SK-N-SH treated with all-trans-retinoic acid at 6 μM for 48 hours (cell line): ENCODE data around the gene DYNLRB1.
A peak's percentile ranks its signal among the peaks of the same experiment; 100 is the strongest.

Experiments used
- ATAC-seq: fragments of 200-7000 bp; cut with Tn5 transposase; 3 replicates; pipeline ENCODE4 v1.9.1; 2020; ENCODE audit warnings: mild to moderate bottlenecking, moderate library complexity
- ARNTL ChIP-seq: fragments of 450-650 bp; formaldehyde crosslinking; IDR thresholded peaks from 2 replicates; pipeline ENCODE4 v1.5.0; 2020; ENCODE audit warnings: low read depth, mild to moderate bottlenecking, moderate library complexity, borderline replicate concordance
- BACH2 ChIP-seq: fragments of 250-450 bp; sonication (Bioruptor Pico); IDR thresholded peaks from 2 replicates; pipeline ENCODE4 v1.9.0; 2021; ENCODE audit warnings: mild to moderate bottlenecking, borderline replicate concordance
- CSDC2 ChIP-seq: fragments of 250-450 bp; sonication (Bioruptor Pico); IDR thresholded peaks from 2 replicates; pipeline ENCODE4 v1.5.0; 2020; ENCODE audit warnings: mild to moderate bottlenecking, moderate library complexity
- ESRRG ChIP-seq: fragments of 250-450 bp; sonication (Bioruptor Pico); IDR thresholded peaks from 2 replicates; pipeline ENCODE4 v1.6.1; 2021; ENCODE audit warnings: mild to moderate bottlenecking
- GLIS3 ChIP-seq: fragments of 250-450 bp; sonication (Bioruptor Pico); IDR thresholded peaks from 2 replicates; pipeline ENCODE4 v1.5.0; 2020; ENCODE audit warnings: mild to moderate bottlenecking, moderate library complexity
- ISL1 ChIP-seq: fragments of 250-450 bp; sonication (Bioruptor Pico); IDR thresholded peaks from 2 replicates; pipeline ENCODE4 v2.1.2; 2022; ENCODE audit warnings: mild to moderate bottlenecking, moderate library complexity
- OSR1 ChIP-seq: fragments of 250-450 bp; sonication (Bioruptor Pico); IDR thresholded peaks from 2 replicates; pipeline ENCODE4 v1.8.0; 2022; ENCODE audit warnings: moderate library complexity, mild to moderate bottlenecking, inconsistent platforms
- PPARA ChIP-seq: fragments of 250-450 bp; sonication (Bioruptor Pico); IDR thresholded peaks from 2 replicates; pipeline ENCODE4 v1.5.0; 2020; ENCODE audit warnings: mild to moderate bottlenecking, borderline replicate concordance
- RARB ChIP-seq: fragments of 250-450 bp; sonication (Bioruptor Pico); IDR thresholded peaks from 2 replicates; pipeline ENCODE4 v1.8.0; 2021; ENCODE audit warnings: mild to moderate bottlenecking, moderate library complexity
- SNAI2 ChIP-seq: fragments of 250-450 bp; sonication (Bioruptor Pico); IDR thresholded peaks from 2 replicates; pipeline ENCODE4 v1.5.0; 2020; ENCODE audit warnings: mild to moderate bottlenecking, moderate library complexity
- TCF4 ChIP-seq: fragments of 250-450 bp; sonication (Bioruptor Pico); IDR thresholded peaks from 2 replicates; pipeline ENCODE4 v1.8.0; 2021; ENCODE audit warnings: mild to moderate bottlenecking, moderate library complexity, borderline replicate concordance
- TOX ChIP-seq: fragments of 250-450 bp; sonication (Bioruptor Pico); IDR thresholded peaks from 2 replicates; pipeline ENCODE4 v1.8.0; 2021; ENCODE audit warnings: mild to moderate bottlenecking, moderate library complexity, borderline replicate concordance
- ZFP3 ChIP-seq: fragments of 250-450 bp; sonication (Bioruptor Pico); IDR thresholded peaks from 2 replicates; pipeline ENCODE4 v1.5.0; 2020; ENCODE audit warnings: mild to moderate bottlenecking, moderate library complexity
- ZFP30 ChIP-seq: fragments of 450-650 bp; formaldehyde crosslinking; IDR thresholded peaks from 2 replicates; pipeline ENCODE4 v1.5.0; 2022; ENCODE audit warnings: mild to moderate bottlenecking, moderate library complexity
- ZNF565 ChIP-seq: fragments of 450-650 bp; formaldehyde crosslinking; conservative IDR thresholded peaks from 2 replicates; pipeline ENCODE4 v1.5.0; 2020; ENCODE audit warnings: low read depth, mild to moderate bottlenecking, moderate library complexity
- ZNF70 ChIP-seq: fragments of 450-650 bp; formaldehyde crosslinking; IDR thresholded peaks from 2 replicates; pipeline ENCODE4 v1.5.0; 2020; ENCODE audit warnings: mild to moderate bottlenecking, moderate library complexity
- ZNF8 ChIP-seq: fragments of 450-650 bp; formaldehyde crosslinking; IDR thresholded peaks from 2 replicates; pipeline ENCODE4 v1.5.0; 2020; ENCODE audit warnings: mild to moderate bottlenecking, moderate library complexity
- TF ChIP-seq, protein P1 (sequence below): fragments of 250-450 bp; sonication (Bioruptor Pico); IDR thresholded peaks from 2 replicates; pipeline ENCODE4 v1.5.1; 2021; ENCODE audit warnings: mild to moderate bottlenecking, moderate library complexity
- TF ChIP-seq, protein P2 (sequence below): fragments of 250-450 bp; sonication (Bioruptor Pico); IDR thresholded peaks from 2 replicates; pipeline ENCODE4 v1.8.0; 2020; ENCODE audit warnings: mild to moderate bottlenecking, moderate library complexity, borderline replicate concordance
- TF ChIP-seq, protein P3 (sequence below): fragments of 250-450 bp; sonication (Bioruptor Pico); IDR thresholded peaks from 2 replicates; pipeline ENCODE4 v1.8.0; 2021; ENCODE audit warnings: low read depth, mild to moderate bottlenecking, moderate library complexity, borderline replicate concordance
- TF ChIP-seq, protein P4 (sequence below): fragments of 250-450 bp; sonication (Bioruptor Pico); IDR thresholded peaks from 2 replicates; pipeline ENCODE4 v1.5.0; 2020; ENCODE audit warnings: mild to moderate bottlenecking, moderate library complexity

DYNLRB1 gene

DNA sequence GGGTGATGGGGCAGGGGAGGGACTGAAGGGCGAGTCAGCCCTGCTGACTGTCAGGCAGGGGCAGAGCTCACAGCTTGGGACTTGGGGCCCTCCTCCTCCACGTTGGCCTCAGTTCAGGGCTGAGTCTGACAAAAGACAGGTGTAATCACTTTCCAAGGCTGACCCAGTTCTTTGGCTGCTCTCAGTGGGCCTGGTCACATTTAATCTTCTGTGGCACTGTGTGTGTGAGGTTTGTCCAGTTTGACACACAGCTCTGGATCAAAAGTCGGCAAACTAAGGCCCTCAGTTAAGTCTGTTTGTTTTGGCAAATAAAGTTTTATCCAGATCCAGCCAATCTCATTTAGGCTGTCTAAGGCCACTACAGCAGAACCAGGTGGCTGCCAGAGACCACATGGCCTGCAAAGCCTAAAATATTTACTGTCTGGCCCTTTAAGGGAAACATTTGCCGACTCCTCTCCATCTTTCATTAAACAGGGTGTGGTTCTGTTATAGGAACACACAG is 37.2 kb downstream of the DYNLRB1 start:
- TF ChIP-seq RARB (CRISPR knock-in tag) = no peak
- no peak for TF ChIP-seq TOX
- TF ChIP-seq ZNF565 (CRISPR knock-in tag) = no peak
- no peak for TF ChIP-seq ARNTL (CRISPR knock-in tag)
- TF ChIP-seq SNAI2 (CRISPR knock-in tag) = no peak
- TF ChIP-seq, protein P1, sequence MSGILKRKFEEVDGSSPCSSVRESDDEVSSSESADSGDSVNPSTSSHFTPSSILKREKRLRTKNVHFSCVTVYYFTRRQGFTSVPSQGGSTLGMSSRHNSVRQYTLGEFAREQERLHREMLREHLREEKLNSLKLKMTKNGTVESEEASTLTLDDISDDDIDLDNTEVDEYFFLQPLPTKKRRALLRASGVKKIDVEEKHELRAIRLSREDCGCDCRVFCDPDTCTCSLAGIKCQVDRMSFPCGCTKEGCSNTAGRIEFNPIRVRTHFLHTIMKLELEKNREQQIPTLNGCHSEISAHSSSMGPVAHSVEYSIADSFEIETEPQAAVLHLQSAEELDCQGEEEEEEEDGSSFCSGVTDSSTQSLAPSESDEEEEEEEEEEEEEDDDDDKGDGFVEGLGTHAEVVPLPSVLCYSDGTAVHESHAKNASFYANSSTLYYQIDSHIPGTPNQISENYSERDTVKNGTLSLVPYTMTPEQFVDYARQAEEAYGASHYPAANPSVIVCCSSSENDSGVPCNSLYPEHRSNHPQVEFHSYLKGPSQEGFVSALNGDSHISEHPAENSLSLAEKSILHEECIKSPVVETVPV = no peak
- no peak for TF ChIP-seq ZFP30 (CRISPR knock-in tag)
- no peak for TF ChIP-seq OSR1 (CRISPR knock-in tag)
- TF ChIP-seq, protein P2, sequence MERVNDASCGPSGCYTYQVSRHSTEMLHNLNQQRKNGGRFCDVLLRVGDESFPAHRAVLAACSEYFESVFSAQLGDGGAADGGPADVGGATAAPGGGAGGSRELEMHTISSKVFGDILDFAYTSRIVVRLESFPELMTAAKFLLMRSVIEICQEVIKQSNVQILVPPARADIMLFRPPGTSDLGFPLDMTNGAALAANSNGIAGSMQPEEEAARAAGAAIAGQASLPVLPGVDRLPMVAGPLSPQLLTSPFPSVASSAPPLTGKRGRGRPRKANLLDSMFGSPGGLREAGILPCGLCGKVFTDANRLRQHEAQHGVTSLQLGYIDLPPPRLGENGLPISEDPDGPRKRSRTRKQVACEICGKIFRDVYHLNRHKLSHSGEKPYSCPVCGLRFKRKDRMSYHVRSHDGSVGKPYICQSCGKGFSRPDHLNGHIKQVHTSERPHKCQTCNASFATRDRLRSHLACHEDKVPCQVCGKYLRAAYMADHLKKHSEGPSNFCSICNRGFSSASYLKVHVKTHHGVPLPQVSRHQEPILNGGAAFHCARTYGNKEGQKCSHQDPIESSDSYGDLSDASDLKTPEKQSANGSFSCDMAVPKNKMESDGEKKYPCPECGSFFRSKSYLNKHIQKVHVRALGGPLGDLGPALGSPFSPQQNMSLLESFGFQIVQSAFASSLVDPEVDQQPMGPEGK (CRISPR knock-in tag) = no peak
- TF ChIP-seq ZFP3 = no peak
- TF ChIP-seq, protein P3, sequence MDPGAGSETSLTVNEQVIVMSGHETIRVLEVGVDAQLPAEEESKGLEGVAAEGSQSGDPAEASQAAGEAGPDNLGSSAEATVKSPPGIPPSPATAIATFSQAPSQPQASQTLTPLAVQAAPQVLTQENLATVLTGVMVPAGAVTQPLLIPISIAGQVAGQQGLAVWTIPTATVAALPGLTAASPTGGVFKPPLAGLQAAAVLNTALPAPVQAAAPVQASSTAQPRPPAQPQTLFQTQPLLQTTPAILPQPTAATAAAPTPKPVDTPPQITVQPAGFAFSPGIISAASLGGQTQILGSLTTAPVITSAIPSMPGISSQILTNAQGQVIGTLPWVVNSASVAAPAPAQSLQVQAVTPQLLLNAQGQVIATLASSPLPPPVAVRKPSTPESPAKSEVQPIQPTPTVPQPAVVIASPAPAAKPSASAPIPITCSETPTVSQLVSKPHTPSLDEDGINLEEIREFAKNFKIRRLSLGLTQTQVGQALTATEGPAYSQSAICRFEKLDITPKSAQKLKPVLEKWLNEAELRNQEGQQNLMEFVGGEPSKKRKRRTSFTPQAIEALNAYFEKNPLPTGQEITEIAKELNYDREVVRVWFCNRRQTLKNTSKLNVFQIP (CRISPR knock-in tag) = no peak
- TF ChIP-seq TCF4 = no peak; the same call in 1 of the 2 replicates
- ATAC-seq = peak; percentile 21

DNA sequence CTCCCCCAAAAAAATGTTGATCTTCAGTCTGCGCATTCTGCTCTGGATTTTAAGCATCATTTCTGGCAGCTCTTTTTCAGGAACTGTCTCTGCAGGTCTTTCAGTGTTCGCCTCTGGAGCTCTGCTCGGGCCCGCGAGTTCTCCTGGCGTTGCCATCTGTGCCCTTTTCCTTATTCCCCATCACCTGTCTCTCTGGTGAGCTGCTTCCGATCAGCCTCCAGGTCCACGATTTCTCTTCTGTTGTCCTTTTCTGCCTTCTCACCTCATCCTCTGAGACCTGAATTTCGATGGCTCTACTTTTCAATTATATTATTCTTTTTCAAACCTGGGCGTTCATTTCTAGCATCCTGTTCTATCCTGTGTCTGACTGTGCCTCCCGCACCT is 41.7 kb downstream of the DYNLRB1 start:
- TF ChIP-seq, protein P2 (CRISPR knock-in tag) = no peak
- ATAC-seq = no peak; the same call in 2 of the 3 replicates

DNA sequence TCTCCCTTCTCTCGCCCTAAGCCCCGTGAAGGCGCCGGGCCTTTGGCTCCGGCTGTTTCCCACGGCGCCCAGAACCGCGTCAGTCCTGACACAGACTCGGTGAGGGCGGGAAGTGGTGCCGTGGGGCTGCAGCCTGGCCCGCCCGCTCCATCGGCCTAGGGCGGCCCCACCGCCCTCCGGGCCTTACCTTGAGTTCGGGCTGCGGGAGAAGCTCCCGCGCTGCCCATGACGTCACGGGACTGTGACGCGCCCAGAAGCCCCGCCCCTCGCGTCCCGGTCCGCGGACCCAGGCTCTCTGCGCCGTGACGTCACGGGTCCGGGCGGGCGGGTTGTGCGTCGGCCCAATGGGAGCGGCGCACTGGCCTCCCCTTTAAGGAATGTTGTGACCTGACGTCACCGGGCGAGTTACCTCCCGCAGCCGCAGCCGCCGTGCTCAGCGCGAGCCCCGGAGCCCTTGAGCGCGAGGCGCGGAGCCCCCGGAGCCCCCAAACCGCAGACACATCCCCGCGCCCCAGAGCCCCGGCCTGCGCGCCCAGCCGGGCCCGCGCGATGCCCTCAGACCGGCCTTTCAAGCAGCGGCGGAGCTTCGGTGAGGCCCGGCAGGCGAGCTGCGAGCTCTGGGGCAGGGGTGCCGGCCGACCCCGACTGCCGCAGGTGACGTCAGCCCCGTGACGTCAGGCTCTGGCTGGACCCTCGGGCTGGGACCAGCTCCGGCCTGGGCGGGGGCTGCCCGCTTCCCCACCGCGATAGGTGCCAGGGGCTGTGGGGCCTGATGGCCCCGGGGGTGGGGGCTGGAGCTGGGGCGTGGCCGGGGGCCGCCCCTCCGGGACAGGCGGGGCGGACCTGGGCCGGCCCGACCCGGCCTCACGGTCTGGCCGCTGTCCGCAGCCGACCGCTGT is 42.3 kb downstream of the DYNLRB1 start, which contains the start of gene MAP1LC3A:
Gene MAP1LC3A (plus strand): TSS at position 399 of the 899 bp plus-strand sequence. CDS start 151 bp downstream, at position 550.
- ATAC-seq = peak; percentile 89

DNA sequence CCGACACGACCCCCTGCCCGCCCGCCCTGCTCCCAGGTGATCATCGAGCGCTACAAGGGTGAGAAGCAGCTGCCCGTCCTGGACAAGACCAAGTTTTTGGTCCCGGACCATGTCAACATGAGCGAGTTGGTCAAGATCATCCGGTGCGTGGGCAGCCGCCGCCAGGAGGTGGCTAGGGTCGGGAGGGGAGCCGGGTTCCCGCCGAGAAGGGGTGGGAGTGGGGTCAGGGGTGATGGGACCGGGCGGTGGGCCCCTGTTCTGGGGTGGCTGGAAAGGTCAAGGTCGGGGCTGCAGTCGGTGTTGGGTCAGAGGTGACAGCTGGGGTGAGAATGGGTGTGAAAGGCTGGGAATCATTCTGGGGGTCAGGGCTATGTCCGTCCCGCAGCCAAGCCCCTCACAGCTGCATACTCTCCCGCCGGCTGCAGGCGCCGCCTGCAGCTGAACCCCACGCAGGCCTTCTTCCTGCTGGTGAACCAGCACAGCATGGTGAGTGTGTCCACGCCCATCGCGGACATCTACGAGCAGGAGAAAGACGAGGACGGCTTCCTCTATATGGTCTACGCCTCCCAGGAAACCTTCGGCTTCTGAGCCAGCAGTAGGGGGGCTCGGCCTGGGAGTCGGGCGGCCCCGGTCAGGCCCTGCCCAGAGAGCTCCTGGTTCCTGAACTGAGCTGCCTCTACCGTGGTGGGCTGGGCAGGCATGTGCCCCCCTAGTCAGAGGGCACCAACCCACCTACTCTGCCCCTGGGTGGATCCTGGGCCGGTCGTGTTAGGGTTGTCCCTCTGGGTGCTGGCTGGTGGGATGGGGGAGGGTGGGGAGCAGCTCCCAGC is 43.3 kb downstream of the DYNLRB1 start:
- ATAC-seq = no peak
- no peak for TF ChIP-seq BACH2 (CRISPR knock-in tag)
- TF ChIP-seq ZFP3 = no peak
- TF ChIP-seq, protein P4, sequence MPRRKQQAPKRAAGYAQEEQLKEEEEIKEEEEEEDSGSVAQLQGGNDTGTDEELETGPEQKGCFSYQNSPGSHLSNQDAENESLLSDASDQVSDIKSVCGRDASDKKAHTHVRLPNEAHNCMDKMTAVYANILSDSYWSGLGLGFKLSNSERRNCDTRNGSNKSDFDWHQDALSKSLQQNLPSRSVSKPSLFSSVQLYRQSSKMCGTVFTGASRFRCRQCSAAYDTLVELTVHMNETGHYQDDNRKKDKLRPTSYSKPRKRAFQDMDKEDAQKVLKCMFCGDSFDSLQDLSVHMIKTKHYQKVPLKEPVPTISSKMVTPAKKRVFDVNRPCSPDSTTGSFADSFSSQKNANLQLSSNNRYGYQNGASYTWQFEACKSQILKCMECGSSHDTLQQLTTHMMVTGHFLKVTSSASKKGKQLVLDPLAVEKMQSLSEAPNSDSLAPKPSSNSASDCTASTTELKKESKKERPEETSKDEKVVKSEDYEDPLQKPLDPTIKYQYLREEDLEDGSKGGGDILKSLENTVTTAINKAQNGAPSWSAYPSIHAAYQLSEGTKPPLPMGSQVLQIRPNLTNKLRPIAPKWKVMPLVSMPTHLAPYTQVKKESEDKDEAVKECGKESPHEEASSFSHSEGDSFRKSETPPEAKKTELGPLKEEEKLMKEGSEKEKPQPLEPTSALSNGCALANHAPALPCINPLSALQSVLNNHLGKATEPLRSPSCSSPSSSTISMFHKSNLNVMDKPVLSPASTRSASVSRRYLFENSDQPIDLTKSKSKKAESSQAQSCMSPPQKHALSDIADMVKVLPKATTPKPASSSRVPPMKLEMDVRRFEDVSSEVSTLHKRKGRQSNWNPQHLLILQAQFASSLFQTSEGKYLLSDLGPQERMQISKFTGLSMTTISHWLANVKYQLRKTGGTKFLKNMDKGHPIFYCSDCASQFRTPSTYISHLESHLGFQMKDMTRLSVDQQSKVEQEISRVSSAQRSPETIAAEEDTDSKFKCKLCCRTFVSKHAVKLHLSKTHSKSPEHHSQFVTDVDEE (CRISPR knock-in tag) = no peak
- no peak for TF ChIP-seq ARNTL (CRISPR knock-in tag)
- no peak for TF ChIP-seq ZNF70 (CRISPR knock-in tag)
- TF ChIP-seq ZNF565 (CRISPR knock-in tag) = no peak
- no peak for TF ChIP-seq ESRRG (CRISPR knock-in tag)
- TF ChIP-seq PPARA (CRISPR knock-in tag) = no peak
- TF ChIP-seq, protein P2 (CRISPR knock-in tag) = no peak
- no peak for TF ChIP-seq ZNF8 (CRISPR knock-in tag)
- TF ChIP-seq RARB (CRISPR knock-in tag) = no peak
- no peak for TF ChIP-seq ISL1 (CRISPR knock-in tag)
- no peak for TF ChIP-seq CSDC2 (CRISPR knock-in tag)
- TF ChIP-seq ZFP30 (CRISPR knock-in tag) = no peak
- no peak for TF ChIP-seq TOX

More for the DNA sequence above, 42.3 kb downstream of the DYNLRB1 start, which contains the start of gene MAP1LC3A:
- 0 out of 2 replicates have a peak, but pooled peaks have one; percentile 45 for TF ChIP-seq ZFP3
- TF ChIP-seq BACH2 (CRISPR knock-in tag) = no peak
- no peak for TF ChIP-seq TOX
- 0 out of 2 replicates have a peak, but pooled peaks have one; percentile 9 for TF ChIP-seq GLIS3
- TF ChIP-seq, all 23 proteins: peak for 2
